ENCODE measurements around the gene SLC17A7. TPM values are rescaled to one million over a fixed set of nuclear protein-coding genes. Genes with fewer than 3 reads are reported as not detected.
A peak's percentile ranks its signal among the peaks of the same experiment; 100 is the strongest.

The SLC17A7 gene
- total and polyA plus RNA-seq, 2 of the 13 experiments (the other 11 are each of a cell fraction or from before 2014, with no cell fraction given): 0.32 TPM; not detected in 1

GRCh38 chr19:49487277-49488045 is 46.1 kb upstream of the SLC17A7 start, which contains the start of gene RPL13A (continued):
- TF ChIP-seq ZNF256 (CRISPR knock-in tag; conservative IDR thresholded peaks at IDR 0.05) (no peak; the same call in 1 of the 2 replicates), SSRP1 (CRISPR knock-in tag; IDR thresholded peaks at IDR 0.05) (peak; percentile 54; the same call in 1 of the 2 replicates), POLR2AphosphoS5 (IDR thresholded peaks at IDR 0.05; ENCODE audit: low read depth, low read length) (peak; percentile 99), ZNF800 (CRISPR knock-in tag; IDR thresholded peaks at IDR 0.05) (0 out of 2 replicates have a peak, but pooled peaks have one; percentile 22), ARHGAP35 (CRISPR knock-in tag; IDR thresholded peaks at IDR 0.05; ENCODE audit: borderline replicate concordance) (no peak), ZGPAT (CRISPR knock-in tag; IDR thresholded peaks at IDR 0.05) (peak; percentile 94), ZNF614 (CRISPR knock-in tag; IDR thresholded peaks at IDR 0.05; ENCODE audit: borderline replicate concordance) (peak; percentile 58; the same call in 1 of the 2 replicates), SRSF1 (optimal IDR thresholded peaks at IDR 0.05; ENCODE audit: low read depth, low read length) (peak; percentile 80), SRF (IDR thresholded peaks at IDR 0.05; ENCODE audit: low read depth, low read length) (no peak), KMT2A (CRISPR knock-in tag; IDR thresholded peaks at IDR 0.05) (peak; percentile 85), LBX2 (CRISPR knock-in tag; IDR thresholded peaks at IDR 0.05; ENCODE audit: borderline replicate concordance) (0 out of 2 replicates have a peak, but pooled peaks have one; percentile 55), ZNF530 (CRISPR knock-in tag; IDR thresholded peaks at IDR 0.05; ENCODE audit: low read depth) (no peak), ZNF12 (CRISPR knock-in tag; IDR thresholded peaks at IDR 0.05) (0 out of 2 replicates have a peak, but pooled peaks have one; percentile 57), KIAA2018 (CRISPR knock-in tag; IDR thresholded peaks at IDR 0.05; ENCODE audit: borderline replicate concordance) (0 out of 2 replicates have a peak, but pooled peaks have one; percentile 38), ZSCAN20 (CRISPR knock-in tag; IDR thresholded peaks at IDR 0.05; ENCODE audit: borderline replicate concordance) (peak; percentile 52; the same call in 1 of the 2 replicates), ZBTB38 (CRISPR knock-in tag; IDR thresholded peaks at IDR 0.05) (0 out of 2 replicates have a peak, but pooled peaks have one; percentile 12)
